ENCODE results near the gene PLD3.

- TF ChIP-seq POLR2A (IDR thresholded peaks at IDR 0.05), result no peak
- TF ChIP-seq, protein P1, sequence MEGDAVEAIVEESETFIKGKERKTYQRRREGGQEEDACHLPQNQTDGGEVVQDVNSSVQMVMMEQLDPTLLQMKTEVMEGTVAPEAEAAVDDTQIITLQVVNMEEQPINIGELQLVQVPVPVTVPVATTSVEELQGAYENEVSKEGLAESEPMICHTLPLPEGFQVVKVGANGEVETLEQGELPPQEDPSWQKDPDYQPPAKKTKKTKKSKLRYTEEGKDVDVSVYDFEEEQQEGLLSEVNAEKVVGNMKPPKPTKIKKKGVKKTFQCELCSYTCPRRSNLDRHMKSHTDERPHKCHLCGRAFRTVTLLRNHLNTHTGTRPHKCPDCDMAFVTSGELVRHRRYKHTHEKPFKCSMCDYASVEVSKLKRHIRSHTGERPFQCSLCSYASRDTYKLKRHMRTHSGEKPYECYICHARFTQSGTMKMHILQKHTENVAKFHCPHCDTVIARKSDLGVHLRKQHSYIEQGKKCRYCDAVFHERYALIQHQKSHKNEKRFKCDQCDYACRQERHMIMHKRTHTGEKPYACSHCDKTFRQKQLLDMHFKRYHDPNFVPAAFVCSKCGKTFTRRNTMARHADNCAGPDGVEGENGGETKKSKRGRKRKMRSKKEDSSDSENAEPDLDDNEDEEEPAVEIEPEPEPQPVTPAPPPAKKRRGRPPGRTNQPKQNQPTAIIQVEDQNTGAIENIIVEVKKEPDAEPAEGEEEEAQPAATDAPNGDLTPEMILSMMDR (IDR thresholded peaks at IDR 0.05), result no peak
Measured at GRCh38 chr19:40378509-40378908, 30.0 kb downstream of the PLD3 start.

Data from body of pancreas (tissue), 4 donors.